Gastroesophageal sphincter (tissue), 3 donors: ENCODE data around the gene TESMIN.

Experiments
- EP300 ChIP-seq: sonication (generic); formaldehyde crosslinking; IDR thresholded peaks from one replicate; pipeline ENCODE4 v1.6.1; 2017; ENCODE audit warnings: antibody characterized with exemption, mild to moderate bottlenecking
- POLR2A ChIP-seq, 2 donors: fragments of 450-650 bp; IDR thresholded peaks; one replicate each; pipeline ENCODE4 v1.6.1; 2017; ENCODE audit warnings: antibody characterized with exemption in 2 of 2, mild to moderate bottlenecking in 2 of 2, moderate library complexity in 1 of 2
- POLR2AphosphoS5 ChIP-seq: sonication (generic); formaldehyde crosslinking; IDR thresholded peaks from one replicate; pipeline ENCODE4 v1.6.1; 2017; ENCODE audit warnings: antibody characterized with exemption
- TF ChIP-seq, protein P1 (sequence below), 4 experiments: fragments of 200-600 bp in 2 of 4; fragments of 450-650 bp in 2 of 4; sonication (generic) in 1 of 4; IDR thresholded peaks; one replicate each; pipeline ENCODE4 v1.5.1; 2017 to 2019; ENCODE audit warnings: antibody characterized with exemption in 4 of 4, mild to moderate bottlenecking in 2 of 4, moderate library complexity in 2 of 4

DNA sequence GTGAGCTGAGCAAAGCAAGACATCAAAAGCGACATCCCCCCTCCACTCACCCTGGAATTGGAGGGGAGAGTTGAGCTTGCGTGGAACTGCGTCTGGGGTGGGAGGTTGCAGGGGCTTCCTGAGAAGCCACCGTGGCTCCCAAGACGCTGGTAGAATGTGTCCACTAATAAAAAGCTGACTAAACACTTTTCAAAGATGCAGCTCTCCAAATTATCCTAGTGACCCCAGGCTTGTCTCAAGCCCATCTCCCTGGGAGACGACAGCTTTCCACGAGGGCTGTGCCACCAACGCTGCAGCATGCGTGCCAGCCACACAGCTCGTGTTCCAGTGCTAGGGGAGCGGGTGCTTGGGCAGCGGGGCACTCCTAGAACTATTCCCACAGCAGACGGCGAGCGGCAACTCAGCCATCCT is 73.3 kb downstream of the TESMIN start:
- TF ChIP-seq POLR2A (IDR thresholded peaks at IDR 0.05), result no peak
- TF ChIP-seq, protein P1, sequence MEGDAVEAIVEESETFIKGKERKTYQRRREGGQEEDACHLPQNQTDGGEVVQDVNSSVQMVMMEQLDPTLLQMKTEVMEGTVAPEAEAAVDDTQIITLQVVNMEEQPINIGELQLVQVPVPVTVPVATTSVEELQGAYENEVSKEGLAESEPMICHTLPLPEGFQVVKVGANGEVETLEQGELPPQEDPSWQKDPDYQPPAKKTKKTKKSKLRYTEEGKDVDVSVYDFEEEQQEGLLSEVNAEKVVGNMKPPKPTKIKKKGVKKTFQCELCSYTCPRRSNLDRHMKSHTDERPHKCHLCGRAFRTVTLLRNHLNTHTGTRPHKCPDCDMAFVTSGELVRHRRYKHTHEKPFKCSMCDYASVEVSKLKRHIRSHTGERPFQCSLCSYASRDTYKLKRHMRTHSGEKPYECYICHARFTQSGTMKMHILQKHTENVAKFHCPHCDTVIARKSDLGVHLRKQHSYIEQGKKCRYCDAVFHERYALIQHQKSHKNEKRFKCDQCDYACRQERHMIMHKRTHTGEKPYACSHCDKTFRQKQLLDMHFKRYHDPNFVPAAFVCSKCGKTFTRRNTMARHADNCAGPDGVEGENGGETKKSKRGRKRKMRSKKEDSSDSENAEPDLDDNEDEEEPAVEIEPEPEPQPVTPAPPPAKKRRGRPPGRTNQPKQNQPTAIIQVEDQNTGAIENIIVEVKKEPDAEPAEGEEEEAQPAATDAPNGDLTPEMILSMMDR (IDR thresholded peaks at IDR 0.05), result no peak
- no peak for TF ChIP-seq POLR2AphosphoS5
- no peak for TF ChIP-seq EP300
